Measurements from ENCODE around the gene TMEM39A.

- TF ChIP-seq, protein P1, sequence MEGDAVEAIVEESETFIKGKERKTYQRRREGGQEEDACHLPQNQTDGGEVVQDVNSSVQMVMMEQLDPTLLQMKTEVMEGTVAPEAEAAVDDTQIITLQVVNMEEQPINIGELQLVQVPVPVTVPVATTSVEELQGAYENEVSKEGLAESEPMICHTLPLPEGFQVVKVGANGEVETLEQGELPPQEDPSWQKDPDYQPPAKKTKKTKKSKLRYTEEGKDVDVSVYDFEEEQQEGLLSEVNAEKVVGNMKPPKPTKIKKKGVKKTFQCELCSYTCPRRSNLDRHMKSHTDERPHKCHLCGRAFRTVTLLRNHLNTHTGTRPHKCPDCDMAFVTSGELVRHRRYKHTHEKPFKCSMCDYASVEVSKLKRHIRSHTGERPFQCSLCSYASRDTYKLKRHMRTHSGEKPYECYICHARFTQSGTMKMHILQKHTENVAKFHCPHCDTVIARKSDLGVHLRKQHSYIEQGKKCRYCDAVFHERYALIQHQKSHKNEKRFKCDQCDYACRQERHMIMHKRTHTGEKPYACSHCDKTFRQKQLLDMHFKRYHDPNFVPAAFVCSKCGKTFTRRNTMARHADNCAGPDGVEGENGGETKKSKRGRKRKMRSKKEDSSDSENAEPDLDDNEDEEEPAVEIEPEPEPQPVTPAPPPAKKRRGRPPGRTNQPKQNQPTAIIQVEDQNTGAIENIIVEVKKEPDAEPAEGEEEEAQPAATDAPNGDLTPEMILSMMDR (IDR thresholded peaks at IDR 0.05), result no peak
- no peak for TF ChIP-seq POLR2A (IDR thresholded peaks at IDR 0.05)
Measured at GRCh38 chr3:119408243-119408950, 55.0 kb downstream of the TMEM39A start.

All from esophagus squamous epithelium (tissue), 4 donors.